ENCODE data around the gene STAMBPL1.

DNA sequence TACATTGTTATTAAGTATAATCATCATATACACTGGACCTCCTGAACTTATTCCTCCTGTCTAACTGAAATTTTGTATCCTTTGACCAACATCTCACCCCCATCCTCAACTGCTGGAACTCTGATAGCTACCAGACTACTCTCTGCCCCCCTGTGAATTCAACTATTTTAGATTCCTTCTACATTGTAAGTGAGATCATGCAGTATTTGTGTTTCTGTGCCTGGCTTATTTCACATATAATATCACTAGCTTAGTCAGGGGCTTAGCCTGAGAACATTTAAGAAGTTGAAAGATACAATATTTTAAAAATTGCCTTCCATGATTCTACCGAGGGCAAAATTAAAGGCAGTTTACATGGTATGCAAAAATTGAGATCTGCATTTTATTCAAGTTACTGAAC is 26.9 kb downstream of the STAMBPL1 start:
- TF ChIP-seq POLR2AphosphoS5 (IDR thresholded peaks at IDR 0.05; ENCODE audit: low read depth, low read length) (no peak), SPI1 (IDR thresholded peaks at IDR 0.05; ENCODE audit: low read depth, low read length) (no peak), TAF1 (IDR thresholded peaks at IDR 0.05; ENCODE audit: low read depth, low read length) (no peak), POLR2A (IDR thresholded peaks at IDR 0.05; ENCODE audit: low read depth, low read length) (no peak), POU2F2 (IDR thresholded peaks at IDR 0.05; ENCODE audit: low read depth, low read length) (no peak), PAX5 (IDR thresholded peaks at IDR 0.05; ENCODE audit: insufficient read depth, low read length, severe bottlenecking) (no peak)

Data from GM12891 (cell line).